OCI-LY7 (cell line): ENCODE results near the gene SPDYE8. TPM values are rescaled to one million over a fixed set of nuclear protein-coding genes. Genes with fewer than 3 reads are reported as not detected.
"Not testable (repeated sequence)": the region's sequence is repeated elsewhere in the genome, so short reads cannot be mapped to it uniquely, and the experiment has no call there.

Experiments
- BruUV-seq: library from RNA; stranded (reverse); fragments of 400-500 nt; replicated peaks from 2 replicates; lab custom pipeline; 2021; lab: Mats Ljungman, UMichigan
- CTCF ChIA-PET: fragments of 300-600 bp; sonication (Branson Sonifier 250); formaldehyde crosslinking; loops from one replicate; lab custom pipeline; 2022; ENCODE audit warnings: antibody characterized with exemption; ENCODE audit not compliant: unreplicated experiment; lab: Charles Lee
- POLR2A ChIA-PET: fragments of 300-600 bp; sonication (Branson Sonifier 250); formaldehyde crosslinking; loops from one replicate; lab custom pipeline; 2022; ENCODE audit warnings: antibody characterized with exemption; lab: Charles Lee
- DNase-seq: peaks from one replicate; pipeline ENCODE4 v3.0.0-alpha.2; 2015; ENCODE audit warnings: low spot score
- H2AFZ ChIP-seq: fragments of 200-600 bp; sonication (generic), shearing (Covaris generic); 2 replicates; pipeline ENCODE4 v1.6.1; 2014; ENCODE audit warnings: mild to moderate bottlenecking, antibody characterized with exemption, low read length, moderate library complexity
- H3K27ac ChIP-seq: fragments of 200-600 bp; sonication (generic); 2 replicates; pipeline ENCODE4 v1.5.1; 2014; ENCODE audit warnings: mixed run types, low read depth, mild to moderate bottlenecking, moderate library complexity, low read length, inconsistent platforms; ENCODE audit not compliant: poor library complexity, severe bottlenecking
- H3K36me3 ChIP-seq: fragments of 200-600 bp; sonication (generic); 2 replicates; pipeline ENCODE4 v1.6.1; 2014; ENCODE audit warnings: mild to moderate bottlenecking, antibody characterized with exemption, low read length, moderate library complexity, mixed read lengths; ENCODE audit not compliant: insufficient read depth
- H3K4me1 ChIP-seq: fragments of 200-600 bp; sonication (generic); 2 replicates; pipeline ENCODE4 v1.5.1; 2014; ENCODE audit warnings: mild to moderate bottlenecking, low read length; ENCODE audit not compliant: insufficient read depth, poor library complexity, severe bottlenecking
- H3K4me2 ChIP-seq: fragments of 200-600 bp; sonication (generic); 2 replicates; pipeline ENCODE4 v1.6.1; 2014; ENCODE audit warnings: mild to moderate bottlenecking, low read length
- H3K4me3 ChIP-seq: fragments of 200-600 bp; sonication (generic); 2 replicates; pipeline ENCODE4 v1.5.1; 2014; ENCODE audit warnings: mild to moderate bottlenecking, low read depth, low read length; ENCODE audit not compliant: poor library complexity, severe bottlenecking
- H3K79me2 ChIP-seq: fragments of 200-600 bp; sonication (generic); 2 replicates; pipeline ENCODE4 v1.6.1; 2016; ENCODE audit warnings: low read depth, mild to moderate bottlenecking, low read length, moderate library complexity, mixed read lengths; ENCODE audit not compliant: insufficient read depth
- H3K9me2 ChIP-seq: fragments of 200-600 bp; sonication (generic); 2 replicates; pipeline ENCODE4 v1.6.1; 2016; ENCODE audit warnings: mild to moderate bottlenecking, low read length, mixed read lengths; ENCODE audit not compliant: insufficient read depth
- H3K9me3 ChIP-seq: fragments of 200-600 bp; sonication (generic); 2 replicates; pipeline ENCODE4 v1.6.1; 2014; ENCODE audit warnings: mild to moderate bottlenecking, mixed run types, low read length, mixed read lengths
- H4K20me1 ChIP-seq: fragments of 200-600 bp; sonication (generic); 2 replicates; pipeline ENCODE4 v1.6.1; 2014; ENCODE audit warnings: mild to moderate bottlenecking, antibody characterized with exemption, low read length, moderate library complexity, mixed read lengths; ENCODE audit not compliant: insufficient read depth
- intact Hi-C: fragments of 100-400 bp; cut with micrococcal nuclease; formaldehyde crosslinking; loops from one replicate; pipeline ENCODE4 v1.10.0; 2022; ENCODE audit not compliant: unreplicated experiment
- small RNA-seq: library from RNA; depleted of rRNA; stranded (forward); fragments of <200 nt; gene quantifications from one replicate; pipeline ENCODE3, GENCODE V24; 2014
- total RNA-seq, 2 experiments: library from RNA; depleted of rRNA in 1 of 2; stranded (reverse); fragments of >200 nt in 1 of 2; shearing (Covaris generic) in 1 of 2; gene quantifications; 2 replicates each; pipeline ENCODE4 v1.2.3, GENCODE V29; 2014 to 2022

The SPDYE8 gene
- total RNA-seq, 2 experiments from 2014 or later, result not detected

DNA sequence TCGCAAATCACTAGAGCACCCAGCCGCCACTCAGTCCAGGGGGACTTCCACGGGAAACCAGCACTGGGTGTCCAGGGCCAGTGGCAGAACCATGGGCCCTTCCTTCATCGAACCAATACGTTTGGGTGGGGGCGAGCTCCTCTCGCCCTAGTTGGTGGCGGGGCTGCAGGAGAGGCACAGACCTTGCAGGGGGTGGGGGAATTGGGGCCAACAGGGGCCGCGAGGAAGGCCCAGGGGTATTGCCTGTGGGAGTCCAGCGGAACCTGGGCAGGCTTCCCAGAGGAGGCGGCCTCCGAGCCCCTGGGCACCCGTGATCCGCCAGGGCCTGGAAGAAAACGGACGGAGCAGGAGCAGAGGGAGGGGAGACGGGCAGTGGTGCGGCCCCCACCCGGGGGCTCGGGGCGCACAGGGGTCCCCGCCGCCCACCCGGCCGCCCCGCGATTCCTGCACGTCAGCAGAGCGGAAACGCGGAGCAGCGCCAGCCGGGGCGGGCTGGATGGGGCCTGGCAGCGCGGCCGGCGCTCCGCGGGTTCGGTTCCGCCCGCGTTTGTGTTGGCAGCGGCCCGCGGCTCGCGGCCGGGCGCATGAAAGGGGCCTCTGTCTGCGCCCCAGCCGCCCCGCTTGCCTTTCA lies 53.8 kb downstream of the SPDYE8 start:
- H3K4me1 ChIP-seq, H3K9me2 ChIP-seq, intact Hi-C loops, H4K20me1 ChIP-seq, H3K4me2 ChIP-seq, H2AFZ ChIP-seq, H3K27ac ChIP-seq, H3K4me3 ChIP-seq, H3K36me3 ChIP-seq, H3K79me2 ChIP-seq, BruUV-seq, H3K9me3 ChIP-seq, POLR2A ChIA-PET, DNase-seq, CTCF ChIA-PET: not testable (repeated sequence)

DNA sequence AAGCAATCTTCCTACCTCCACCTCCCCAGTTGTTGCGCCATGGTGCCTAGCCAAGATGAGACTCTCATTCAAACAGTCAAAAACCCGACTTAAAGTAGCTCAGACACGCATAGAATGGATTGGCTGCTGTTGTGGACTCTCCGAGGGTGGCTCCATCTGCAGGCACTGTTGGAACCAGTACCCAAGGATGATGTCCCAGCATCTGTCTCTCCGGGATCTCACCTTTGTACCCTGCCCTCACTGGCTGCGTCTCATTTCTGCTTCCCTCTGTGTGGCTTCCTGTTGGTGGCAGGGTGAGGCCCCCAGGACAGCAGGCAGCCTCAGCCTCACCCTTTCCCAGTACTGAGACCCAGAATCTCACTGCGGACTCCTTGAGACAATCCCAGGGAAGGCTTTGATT lies 54.8 kb downstream of the SPDYE8 start:
- H3K27ac ChIP-seq, H3K36me3 ChIP-seq, H4K20me1 ChIP-seq, DNase-seq, H3K79me2 ChIP-seq, CTCF ChIA-PET, H3K4me2 ChIP-seq, POLR2A ChIA-PET, H3K9me2 ChIP-seq, BruUV-seq, intact Hi-C loops, H3K4me1 ChIP-seq, H3K9me3 ChIP-seq, H3K4me3 ChIP-seq, H2AFZ ChIP-seq: not testable (repeated sequence)

DNA sequence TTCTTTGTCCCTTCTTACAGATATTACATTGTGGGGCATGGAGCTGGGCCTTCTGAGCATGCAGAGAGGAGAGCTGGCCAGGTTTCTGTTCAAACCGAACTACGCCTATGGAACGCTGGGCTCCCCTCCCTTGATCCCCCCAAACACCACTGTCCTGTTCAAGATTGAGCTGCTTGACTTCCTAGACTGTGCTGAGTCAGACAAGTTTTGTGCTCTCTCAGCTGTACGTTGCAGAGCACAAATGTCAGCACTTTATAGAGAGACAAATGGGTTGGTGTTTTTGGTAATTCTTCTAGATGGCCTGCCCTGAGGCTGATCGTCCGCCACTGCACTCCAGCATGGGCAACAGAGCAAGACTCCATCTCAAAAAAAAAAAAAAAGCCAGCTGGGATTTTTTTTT lies 58.1 kb downstream of the SPDYE8 start:
- H3K4me3 ChIP-seq, intact Hi-C loops, H3K4me1 ChIP-seq, POLR2A ChIA-PET, H3K4me2 ChIP-seq, DNase-seq, H2AFZ ChIP-seq, BruUV-seq, H3K27ac ChIP-seq, H3K79me2 ChIP-seq, H3K36me3 ChIP-seq, H3K9me2 ChIP-seq, H4K20me1 ChIP-seq, CTCF ChIA-PET, H3K9me3 ChIP-seq: not testable (repeated sequence)

Small RNAs within 50 kb of the gene (small RNA-seq; reads per million reads assigned to genes)
- gene RF00019, result not detected

Other genes with a start within 250 kb of the SPDYE8 start
- 5.1 and 8.0 TPM in 2 replicates for gene TYW1B, start 201.6 kb downstream of the SPDYE8 start, total RNA-seq (2014; rRNA removed; shearing (Covaris generic))
- 6.2 and 7.2 TPM in 2 replicates for gene TYW1B, start 201.6 kb downstream of the SPDYE8 start, total RNA-seq (2022)
- 11.5 and 14.8 TPM in 2 replicates for gene POM121, start 104.7 kb downstream of the SPDYE8 start, total RNA-seq (2014; rRNA removed; shearing (Covaris generic))
- gene POM121, start 104.7 kb downstream of the SPDYE8 start, total RNA-seq (2022), result 75.9 and 77.4 TPM in 2 replicates
- gene TRIM74, start 60.3 kb downstream of the SPDYE8 start, total RNA-seq (2014; rRNA removed; shearing (Covaris generic)), result 1.4 and 2.4 TPM in 2 replicates
- 1.3 and 3.7 TPM in 2 replicates for gene TRIM74, start 60.3 kb downstream of the SPDYE8 start, total RNA-seq (2022)
- not detected in 2 replicates for gene SPDYE11, start 28.1 kb upstream of the SPDYE8 start, total RNA-seq (2014; rRNA removed; shearing (Covaris generic))
- not detected in 2 replicates for gene SPDYE11, start 28.1 kb upstream of the SPDYE8 start, total RNA-seq (2022)
- not detected in 2 replicates for gene SPDYE9, start 56.3 kb upstream of the SPDYE8 start, total RNA-seq (2014; rRNA removed; shearing (Covaris generic))
- gene SPDYE9, start 56.3 kb upstream of the SPDYE8 start, total RNA-seq (2022), result not detected in 2 replicates